Measurements from ENCODE around the gene FGF2. TPM values are rescaled to one million over a fixed set of nuclear protein-coding genes. Genes with fewer than 3 reads are reported as not detected.

Gene FGF2
- total RNA-seq, 1 experiment from 2014 or later, result 13.0 TPM

- intact Hi-C loops (cut with micrococcal nuclease; ENCODE audit: unreplicated experiment), result no loop called here
- Histone ChIP-seq H3K4me3 (ENCODE audit: low read depth, low read length, poor library complexity, severe bottlenecking) (no peak overlapping the region), H3K27ac (ENCODE audit: low read depth, low read length, poor library complexity, severe bottlenecking) (no peak overlapping the region), H3K36me3 (ENCODE audit: insufficient read depth, low read length, poor library complexity, severe bottlenecking) (no peaks in the 10 kb centered on the region), H3K27me3 (replicated peaks; ENCODE audit: insufficient read depth, low read depth, low read length, poor library complexity) (no peaks in the 10 kb centered on the region), H3K4me1 (ENCODE audit: insufficient read depth, low read length, poor library complexity, severe bottlenecking) (no peaks in the 10 kb centered on the region), H3K9me3 (ENCODE audit: low read depth, low read length, poor library complexity, severe bottlenecking) (no peaks in the 10 kb centered on the region)
- no peak for TF ChIP-seq CTCF (conservative IDR thresholded peaks at IDR 0.05; ENCODE audit: low read depth, low read length)
- no peak for TF ChIP-seq EZH2 (IDR thresholded peaks at IDR 0.05; ENCODE audit: borderline replicate concordance, low read depth, low read length, poor library complexity, severe bottlenecking)
- ChIA-PET CTCF (no interaction called here), POLR2A (ENCODE audit: low non-redundant PET) (no interaction called here)
- DNase-seq (ENCODE audit: low spot score), result no peak
- no TSS peak for BruUV-seq (replicated peaks)
These were observed 63.6 kb downstream of the FGF2 start for GRCh38 chr4:122890147-122890795.

GRCh38 chr4:122894827-122895226 is 68.2 kb downstream of the FGF2 start:
- intact Hi-C loops (cut with micrococcal nuclease; ENCODE audit: unreplicated experiment), result no loop called here
- TF ChIP-seq CTCF (conservative IDR thresholded peaks at IDR 0.05; ENCODE audit: low read depth, low read length) (no peak), EZH2 (IDR thresholded peaks at IDR 0.05; ENCODE audit: borderline replicate concordance, low read depth, low read length, poor library complexity, severe bottlenecking) (no peak)
- ChIA-PET POLR2A (ENCODE audit: low non-redundant PET) (no interaction called here), CTCF (no interaction called here)
- H3K4me1 ChIP-seq (ENCODE audit: insufficient read depth, low read length, poor library complexity, severe bottlenecking), result peaks cover 12% of the 10 kb centered on the region
- H3K27me3 ChIP-seq (replicated peaks; ENCODE audit: insufficient read depth, low read depth, low read length, poor library complexity), result no peaks in the 10 kb centered on the region
- no peak overlapping the region for H3K4me3 ChIP-seq (ENCODE audit: low read depth, low read length, poor library complexity, severe bottlenecking)
- H3K36me3 ChIP-seq (ENCODE audit: insufficient read depth, low read length, poor library complexity, severe bottlenecking), result no peaks in the 10 kb centered on the region
- no peak for DNase-seq (ENCODE audit: low spot score)
- no TSS peak for BruUV-seq (replicated peaks)
- H3K9me3 ChIP-seq (ENCODE audit: low read depth, low read length, poor library complexity, severe bottlenecking), result no peaks in the 10 kb centered on the region
- no peak overlapping the region for H3K27ac ChIP-seq (ENCODE audit: low read depth, low read length, poor library complexity, severe bottlenecking)

- intact Hi-C loops (cut with micrococcal nuclease; ENCODE audit: unreplicated experiment), result no loop called here
- H3K27ac ChIP-seq (ENCODE audit: low read depth, low read length, poor library complexity, severe bottlenecking), result no peak overlapping the region
These were observed 68.8 kb downstream of the FGF2 start for GRCh38 chr4:122895336-122895995.

More at GRCh38 chr4:122895336-122895995, 68.8 kb downstream of the FGF2 start:
- ChIA-PET POLR2A (ENCODE audit: low non-redundant PET) (no interaction called here), CTCF (no interaction called here)
- no peak for DNase-seq (ENCODE audit: low spot score)
- BruUV-seq (replicated peaks), result no TSS peak
- H3K4me3 ChIP-seq (ENCODE audit: low read depth, low read length, poor library complexity, severe bottlenecking), result no peak overlapping the region
- TF ChIP-seq EZH2 (IDR thresholded peaks at IDR 0.05; ENCODE audit: borderline replicate concordance, low read depth, low read length, poor library complexity, severe bottlenecking) (no peak), CTCF (conservative IDR thresholded peaks at IDR 0.05; ENCODE audit: low read depth, low read length) (no peak)
- peaks cover 16% of the 10 kb centered on the region for H3K4me1 ChIP-seq (ENCODE audit: insufficient read depth, low read length, poor library complexity, severe bottlenecking)
- no peaks in the 10 kb centered on the region for H3K27me3 ChIP-seq (replicated peaks; ENCODE audit: insufficient read depth, low read depth, low read length, poor library complexity)
- H3K9me3 ChIP-seq (ENCODE audit: low read depth, low read length, poor library complexity, severe bottlenecking), result no peaks in the 10 kb centered on the region
- no peaks in the 10 kb centered on the region for H3K36me3 ChIP-seq (ENCODE audit: insufficient read depth, low read length, poor library complexity, severe bottlenecking)
